Globus pallidus (tissue), 1 donor: ENCODE measurements around the gene SCYGR4.
"Not testable (repeated sequence)": the region's sequence is repeated elsewhere in the genome, so short reads cannot be mapped to it uniquely, and the experiment has no call there.

ENCODE experiments used
- DNase-seq: peaks from one replicate; pipeline ENCODE4 v3.0.0-alpha.2; 2015; ENCODE audit warnings: low spot score

Gene SCYGR4

GRCh38 chr2:227666631-227667170, 49.4 kb downstream of the SCYGR4 start, which contains the start of gene SCYGR5:
Gene SCYGR5, plus strand, starts transcription at chr2:227666804. Its CDS starts 0 bp downstream, at chr2:227666804.
- DNase-seq, result not testable (repeated sequence)
